DMS153 treated with DMSO at 0.1 percent for 48 hours (cell line): ENCODE data around the gene STIP1.
"Not testable (repeated sequence)": the region's sequence is repeated elsewhere in the genome, so short reads cannot be mapped to it uniquely, and the experiment has no call there.

ENCODE experiments used
- DNase-seq: peaks from one replicate; lab custom pipeline; 2025; ENCODE audit not compliant: unreplicated experiment; lab: John Stamatoyannopoulos, UW

STIP1 gene

DNA sequence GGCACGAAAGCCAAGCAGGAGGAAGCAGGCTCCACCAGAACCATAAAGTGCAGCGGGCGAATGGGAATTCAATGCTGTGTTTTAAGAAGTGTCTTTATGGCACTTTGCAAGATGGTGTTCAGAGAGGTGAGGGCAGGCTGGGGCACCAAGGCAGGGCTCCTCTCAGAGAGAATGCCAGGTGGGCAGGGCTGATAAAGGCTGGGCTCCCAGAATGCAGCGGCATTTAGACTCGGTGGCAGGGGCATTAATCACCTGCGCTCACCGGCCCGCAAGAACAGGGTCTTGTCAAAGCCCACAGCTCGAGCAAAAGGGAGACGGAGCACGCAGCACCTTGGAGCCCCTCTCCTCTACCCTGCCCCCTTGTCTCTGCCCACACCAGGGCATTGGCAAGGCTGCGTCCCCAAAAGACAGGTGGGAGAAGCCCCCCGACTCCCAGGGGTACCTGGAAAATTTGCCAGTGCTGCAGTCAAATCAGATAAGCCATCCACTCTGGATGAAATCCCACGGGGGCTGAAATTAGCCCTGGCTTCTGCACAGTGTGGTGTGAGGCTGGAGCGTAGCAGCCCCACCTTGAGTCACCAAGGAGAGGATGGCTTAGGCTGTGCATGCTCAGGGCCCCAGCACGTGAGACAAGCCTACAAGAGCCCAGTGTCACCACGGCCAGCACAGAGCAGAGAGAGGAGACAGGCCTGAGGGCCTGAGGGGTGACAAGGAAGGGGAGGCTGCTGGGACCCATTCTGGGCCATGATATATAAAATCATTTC is 28.2 kb upstream of the STIP1 start:
- no peak for DNase-seq

DNA sequence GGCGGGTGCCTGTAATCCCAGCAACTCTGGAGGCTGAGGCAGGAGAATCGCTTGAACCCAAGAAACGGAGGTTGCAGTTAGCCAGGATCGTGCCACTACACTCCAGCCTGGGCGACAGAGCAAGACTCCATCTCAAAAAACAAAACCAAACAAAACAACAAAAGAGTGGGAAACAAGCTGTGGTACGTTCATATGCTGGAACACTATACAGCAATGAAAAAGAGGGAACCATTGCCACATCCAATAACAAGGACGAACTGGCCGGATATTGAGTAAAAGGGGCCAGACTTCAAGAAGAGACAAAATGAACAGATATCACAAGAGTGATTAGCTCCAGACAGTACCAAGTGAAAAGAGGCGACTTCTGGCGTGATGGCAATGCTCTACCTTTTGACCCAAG is 24.9 kb upstream of the STIP1 start:
- DNase-seq, result no peak

DNA sequence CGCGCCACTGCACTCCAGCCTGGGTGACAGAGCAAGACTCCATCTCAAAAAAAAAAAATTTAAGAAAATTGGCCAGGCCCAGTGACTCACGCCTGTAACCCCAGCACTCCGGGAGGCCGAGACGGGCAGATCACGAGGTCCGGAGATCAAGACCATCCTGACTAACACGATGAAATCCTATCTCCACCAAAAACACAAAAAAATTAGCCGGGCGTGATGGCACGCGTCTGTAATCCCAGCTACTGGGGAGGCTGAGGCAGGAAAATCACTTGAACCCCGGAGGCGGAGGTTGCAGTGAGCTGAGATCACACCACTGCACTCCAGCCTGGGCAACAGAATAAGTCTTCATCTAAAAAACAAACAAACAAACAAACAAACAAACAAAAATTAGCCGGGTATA is 23.2 kb upstream of the STIP1 start:
- DNase-seq, result not testable (repeated sequence)

GRCh38 chr11:64163951-64164350 is 22.0 kb upstream of the STIP1 start:
- DNase-seq, result no peak

- DNase-seq, result no peak
These were observed 21.3 kb upstream of the STIP1 start for GRCh38 chr11:64164392-64165312.

GRCh38 chr11:64165481-64165841 is 20.5 kb upstream of the STIP1 start:
- DNase-seq, result no peak

- peak; percentile 82 for DNase-seq
These were observed 19.9 kb upstream of the STIP1 start, which contains the start of gene MACROD1 for GRCh38 chr11:64165842-64166635. TSS of gene MACROD1 (minus strand) at chr11:64166113. CDS start at chr11:64165994, 119 bp downstream.

GRCh38 chr11:64170419-64170818 is 15.6 kb upstream of the STIP1 start:
- no peak for DNase-seq

- DNase-seq, result no peak
These were observed 12.2 kb upstream of the STIP1 start for GRCh38 chr11:64173616-64174355.

DNA sequence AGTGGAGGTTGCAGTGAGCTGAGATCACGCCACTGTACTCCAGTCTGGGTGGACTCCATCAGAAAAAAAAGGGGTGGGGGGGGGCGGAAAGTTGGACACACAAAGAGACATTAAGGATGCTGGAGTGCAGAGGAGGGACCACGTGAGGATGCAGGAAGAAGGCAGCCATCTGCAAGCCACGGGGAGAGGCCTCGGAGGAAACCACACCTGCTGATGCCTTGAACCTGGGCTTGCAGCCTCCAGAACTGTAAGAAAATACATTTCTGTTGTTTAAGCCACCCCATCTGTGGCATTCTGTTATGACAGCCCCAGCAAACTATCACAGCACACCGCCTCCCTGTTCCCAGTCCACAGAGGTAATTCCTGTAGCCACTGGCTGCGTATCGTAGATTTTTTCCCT is 9.2 kb upstream of the STIP1 start:
- no peak for DNase-seq

GRCh38 chr11:64178203-64178602 is 7.8 kb upstream of the STIP1 start:
- no peak for DNase-seq

DNA sequence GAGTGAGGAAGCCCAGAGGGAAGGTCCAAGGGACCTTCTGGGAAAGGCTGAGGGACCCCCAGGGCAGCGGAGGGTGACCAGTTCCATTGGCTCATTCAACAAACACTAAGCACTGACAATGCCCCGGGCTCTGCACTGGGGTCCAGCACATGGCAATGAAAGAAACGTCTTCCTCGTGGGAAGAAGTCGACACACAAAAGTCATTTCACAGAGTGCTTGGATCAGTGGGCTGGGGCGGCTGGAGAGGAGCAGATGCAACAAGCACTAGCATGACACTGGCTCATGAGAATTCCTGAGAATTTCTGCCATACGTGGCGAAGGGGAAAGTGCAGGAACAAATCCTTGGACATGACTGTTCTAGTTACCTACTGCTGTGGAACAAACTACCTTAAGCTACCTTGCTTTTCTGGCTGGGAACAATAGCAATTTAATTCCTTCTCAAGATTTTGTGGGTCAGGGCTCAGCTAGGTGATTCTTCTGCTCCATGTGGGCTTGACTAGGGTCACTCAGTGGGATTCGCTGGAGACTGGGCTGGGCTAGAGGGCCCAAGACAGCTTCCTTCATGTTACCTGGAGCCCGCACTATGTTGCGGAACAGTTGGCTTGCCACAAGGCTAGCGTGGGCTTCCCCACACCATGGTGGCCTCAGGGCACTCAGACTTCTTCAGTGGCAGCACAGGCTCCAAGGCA is 6.9 kb upstream of the STIP1 start:
- no peak for DNase-seq

- DNase-seq, result no peak
These were observed 5.1 kb upstream of the STIP1 start for GRCh38 chr11:64180891-64181290.

GRCh38 chr11:64181506-64182411 is 4.2 kb upstream of the STIP1 start:
- peak; percentile 63 for DNase-seq

DNA sequence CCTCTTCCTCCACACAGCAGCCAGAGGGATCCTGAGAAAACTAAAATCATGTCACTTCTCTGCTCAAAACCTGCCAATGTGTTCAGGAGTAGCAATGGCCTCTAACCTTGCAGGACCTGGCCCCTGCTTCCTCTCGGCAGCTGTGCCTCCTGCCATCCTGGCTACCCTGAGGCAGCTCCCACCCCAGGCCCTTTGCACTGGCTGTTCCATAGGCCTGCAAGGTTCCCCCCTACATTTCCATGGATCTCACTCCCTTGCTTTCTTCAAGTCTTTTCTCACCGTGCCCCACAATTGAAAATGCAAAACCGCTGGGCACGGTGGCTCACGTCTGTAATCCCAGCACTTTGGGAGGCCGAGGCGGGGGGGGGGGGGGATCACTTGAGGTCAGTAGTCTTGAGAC is 2.1 kb upstream of the STIP1 start:
- DNase-seq, result no peak

DNA sequence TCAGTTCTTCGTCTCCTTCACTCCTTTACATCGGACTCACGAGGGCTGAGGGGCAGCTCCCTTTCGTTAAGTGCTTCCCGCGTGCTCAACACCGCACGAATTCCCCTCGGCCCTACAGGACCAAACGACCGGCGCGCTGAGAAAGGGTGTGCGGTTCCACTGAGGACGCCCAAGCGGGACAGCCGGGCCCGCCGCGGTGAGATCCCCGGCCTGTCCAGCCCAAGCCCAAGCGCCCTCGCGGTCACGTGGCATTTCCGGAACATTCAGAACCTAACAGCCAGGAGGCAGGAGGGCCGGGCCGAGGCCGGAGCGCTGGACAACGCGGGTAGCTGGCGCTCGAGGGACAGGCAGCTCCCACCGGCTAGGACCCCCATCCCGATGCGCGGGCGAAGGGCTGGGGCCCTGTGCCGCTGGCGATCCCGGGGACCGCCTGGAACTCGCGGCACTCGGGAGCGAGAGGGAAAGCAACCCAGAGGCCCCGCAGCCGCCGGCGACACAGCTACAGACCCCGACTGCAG is 737 bp upstream of the STIP1 start:
- DNase-seq, result no peak

GRCh38 chr11:64186492-64187165 is 658 bp downstream of the STIP1 start:
- no peak for DNase-seq

DNA sequence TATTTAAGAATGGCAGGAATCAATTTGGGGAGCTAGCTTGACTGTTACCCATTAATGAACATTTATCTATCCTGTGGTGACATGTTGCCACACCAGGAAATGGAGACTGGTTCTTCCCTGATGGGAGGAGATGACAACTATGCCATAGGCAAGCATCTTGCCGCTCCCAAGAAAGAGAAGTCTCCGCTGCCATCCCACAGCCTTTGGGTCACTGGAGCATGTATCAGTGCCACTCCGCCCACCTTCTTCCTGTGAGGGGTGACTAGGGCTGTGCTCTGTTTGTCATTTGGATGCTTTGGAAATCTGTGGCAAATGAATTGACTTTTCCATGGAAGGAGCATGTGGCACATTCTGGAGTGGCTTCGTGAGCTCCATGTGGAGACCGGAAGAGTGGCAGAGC is 6.5 kb downstream of the STIP1 start:
- no peak for DNase-seq
